ENCODE data around the gene FANCD2OS. TPM values are rescaled to one million over a fixed set of nuclear protein-coding genes. Genes with fewer than 3 reads are reported as not detected.
"Not testable (repeated sequence)": the region's sequence is repeated elsewhere in the genome, so short reads cannot be mapped to it uniquely, and the experiment has no call there.

Gene FANCD2OS
- total RNA-seq, 4 donors from 2014 or later = not detected

- ATAC-seq = no peak
- no peak for TF ChIP-seq POLR2A (IDR thresholded peaks at IDR 0.05)
- TF ChIP-seq CTCF (IDR thresholded peaks at IDR 0.05 in 4 of 5, conservative IDR thresholded peaks at IDR 0.05 in 1 of 5) = no peak
- no peaks in the 10 kb centered on the region for H3K9me3 ChIP-seq
- H3K27me3 ChIP-seq = no peaks in the 10 kb centered on the region
- DNase-seq = no peak
- H3K27ac ChIP-seq = no peak overlapping the region
- no peaks in the 10 kb centered on the region for H3K36me3 ChIP-seq
- H3K4me1 ChIP-seq = no peaks in the 10 kb centered on the region
- intact Hi-C loops (cut with DNase I; ENCODE audit: low total_unique reads) = no loop called here
- in situ Hi-C loops (cut with MboI; ENCODE audit: low sequenced_read_pairs in 4 of 4) = no loop called here
- H3K4me3 ChIP-seq = no peak overlapping the region
Measured at GRCh38 chr3:10090179-10090578, 17.9 kb downstream of the FANCD2OS start.

- Histone ChIP-seq H3K9me3 (no peaks in the 10 kb centered on the region), H3K4me3 (no peak overlapping the region), H3K4me1 (no peaks in the 10 kb centered on the region), H3K36me3 (no peaks in the 10 kb centered on the region), H3K27ac (no peak overlapping the region), H3K27me3 (no peaks in the 10 kb centered on the region)
- DNase-seq = no peak
- intact Hi-C loops (cut with DNase I; ENCODE audit: low total_unique reads) (no loop called here), in situ Hi-C loops (cut with MboI; ENCODE audit: low sequenced_read_pairs in 4 of 4) (no loop called here)
- no peak for TF ChIP-seq POLR2A (IDR thresholded peaks at IDR 0.05)
- TF ChIP-seq CTCF (IDR thresholded peaks at IDR 0.05 in 4 of 5, conservative IDR thresholded peaks at IDR 0.05 in 1 of 5) = no peak
- ATAC-seq = no peak
Measured at GRCh38 chr3:10088256-10088655, 19.8 kb downstream of the FANCD2OS start.

GRCh38 chr3:10085738-10086137 lies 22.3 kb downstream of the FANCD2OS start:
- intact Hi-C loops (cut with DNase I; ENCODE audit: low total_unique reads) = no loop called here

GRCh38 chr3:10081871-10082270 lies 26.2 kb downstream of the FANCD2OS start:
- Histone ChIP-seq H3K9me3 (no peaks in the 10 kb centered on the region), H3K4me1 (no peaks in the 10 kb centered on the region), H3K36me3 (no peaks in the 10 kb centered on the region), H3K27me3 (no peaks in the 10 kb centered on the region), H3K27ac (no peak overlapping the region), H3K4me3 (no peak overlapping the region)
- no peak for ATAC-seq
- TF ChIP-seq POLR2A (IDR thresholded peaks at IDR 0.05) = no peak
- no peak for TF ChIP-seq CTCF (IDR thresholded peaks at IDR 0.05 in 4 of 5, conservative IDR thresholded peaks at IDR 0.05 in 1 of 5)
- intact Hi-C loops (cut with DNase I; ENCODE audit: low total_unique reads) = no loop called here
- no peak for DNase-seq
- in situ Hi-C loops (cut with MboI; ENCODE audit: low sequenced_read_pairs in 4 of 4) = no loop called here

More at GRCh38 chr3:10085738-10086137, 22.3 kb downstream of the FANCD2OS start:
- Histone ChIP-seq H3K4me1 (no peaks in the 10 kb centered on the region), H3K27ac (no peak overlapping the region), H3K4me3 (no peak overlapping the region), H3K27me3 (no peaks in the 10 kb centered on the region), H3K9me3 (no peaks in the 10 kb centered on the region), H3K36me3 (no peaks in the 10 kb centered on the region)
- in situ Hi-C loops (cut with MboI; ENCODE audit: low sequenced_read_pairs in 4 of 4) = no loop called here
- ATAC-seq = no peak
- DNase-seq = no peak
- no peak for TF ChIP-seq POLR2A (IDR thresholded peaks at IDR 0.05)
- TF ChIP-seq CTCF (IDR thresholded peaks at IDR 0.05 in 4 of 5, conservative IDR thresholded peaks at IDR 0.05 in 1 of 5) = no peak

GRCh38 chr3:10074666-10075065 lies 33.4 kb downstream of the FANCD2OS start:
- Histone ChIP-seq H3K4me3 (no peak overlapping the region), H3K27me3 (no peaks in the 10 kb centered on the region), H3K36me3 (no peaks in the 10 kb centered on the region), H3K4me1 (no peaks in the 10 kb centered on the region), H3K27ac (no peak overlapping the region), H3K9me3 (no peaks in the 10 kb centered on the region)
- intact Hi-C loops (cut with DNase I; ENCODE audit: low total_unique reads) = no loop called here
- in situ Hi-C loops (cut with MboI; ENCODE audit: low sequenced_read_pairs in 4 of 4) = no loop called here
- no peak for DNase-seq
- no peak for TF ChIP-seq POLR2A (IDR thresholded peaks at IDR 0.05)
- no peak for TF ChIP-seq CTCF (IDR thresholded peaks at IDR 0.05 in 4 of 5, conservative IDR thresholded peaks at IDR 0.05 in 1 of 5)
- no peak for ATAC-seq

- in situ Hi-C loops (cut with MboI; ENCODE audit: low sequenced_read_pairs in 4 of 4); intact Hi-C loops (cut with DNase I; ENCODE audit: low total_unique reads); H3K4me1 ChIP-seq; H3K4me3 ChIP-seq; H3K36me3 ChIP-seq; H3K27ac ChIP-seq; DNase-seq; H3K9me3 ChIP-seq; H3K27me3 ChIP-seq; ATAC-seq: not testable (repeated sequence)
Measured at GRCh38 chr3:10070077-10070476, 38.0 kb downstream of the FANCD2OS start.
